Liver (tissue), 3 donors: ENCODE measurements around the gene RBFOX1.

Source experiments
- CTCF ChIP-seq: fragments of 150-350 bp; IDR thresholded peaks from 2 replicates; pipeline ENCODE4 v1.5.1; 2017; ENCODE audit warnings: improper control_type of control experiment, low read depth, low read length; ENCODE audit not compliant: missing input control
- EGR1 ChIP-seq, 2 donors: IDR thresholded peaks; 2 replicates each; pipeline ENCODE4 v1.6.1; 2016 to 2018; ENCODE audit warnings: antibody characterized with exemption in 2 of 2, low read depth in 2 of 2
- FOXA1 ChIP-seq: IDR thresholded peaks from 2 replicates; pipeline ENCODE4 v1.6.1; 2016; ENCODE audit warnings: antibody characterized with exemption
- GABPA ChIP-seq, 2 donors: IDR thresholded peaks in 1 of 2; conservative IDR thresholded peaks in 1 of 2; 2 replicates each; pipeline ENCODE4 v1.6.1; 2016; ENCODE audit warnings: antibody characterized with exemption in 2 of 2, mild to moderate bottlenecking in 1 of 2, moderate library complexity in 1 of 2
- HNF4A ChIP-seq, 2 donors: conservative IDR thresholded peaks; 2 replicates each; pipeline ENCODE4 v1.6.1; 2016; ENCODE audit warnings: antibody characterized with exemption in 2 of 2, mild to moderate bottlenecking in 2 of 2
- JUND ChIP-seq, 2 donors: IDR thresholded peaks; 2 replicates each; pipeline ENCODE4 v1.6.1; 2016; ENCODE audit warnings: antibody characterized with exemption in 2 of 2
- MAX ChIP-seq: IDR thresholded peaks from 2 replicates; pipeline ENCODE4 v1.6.1; 2016; ENCODE audit warnings: antibody characterized with exemption
- RAD21 ChIP-seq, 2 donors: IDR thresholded peaks; 2 replicates each; pipeline ENCODE4 v1.6.1; 2016; ENCODE audit warnings: antibody characterized with exemption in 2 of 2, mild to moderate bottlenecking in 2 of 2
- REST ChIP-seq: IDR thresholded peaks from 2 replicates; pipeline ENCODE4 v1.6.1; 2016; ENCODE audit warnings: antibody characterized with exemption, mild to moderate bottlenecking
- RXRA ChIP-seq, 2 donors: IDR thresholded peaks; 2 replicates each; pipeline ENCODE4 v1.6.1; 2017 to 2018; ENCODE audit warnings: antibody characterized with exemption in 2 of 2, mild to moderate bottlenecking in 1 of 2
- TAF1 ChIP-seq: conservative IDR thresholded peaks from 2 replicates; pipeline ENCODE4 v1.6.1; 2016; ENCODE audit warnings: antibody characterized with exemption, mild to moderate bottlenecking
- YY1 ChIP-seq: IDR thresholded peaks from 2 replicates; pipeline ENCODE4 v1.6.1; 2016; ENCODE audit warnings: antibody characterized with exemption, mild to moderate bottlenecking
- donor health status: healthy.
- donor health status: healthy.

GRCh38 chr16:7338826-7339225 is 6.2 kb downstream of the RBFOX1 start:
- no peak for TF ChIP-seq CTCF
- TF ChIP-seq MAX, result no peak
- no peak for TF ChIP-seq YY1
- TF ChIP-seq RXRA (IDR thresholded peaks at IDR 0.05), result no peak
- no peak for TF ChIP-seq REST
- no peak for TF ChIP-seq TAF1
- no peak for TF ChIP-seq JUND (IDR thresholded peaks at IDR 0.05)
- TF ChIP-seq RAD21 (IDR thresholded peaks at IDR 0.05), result no peak
- TF ChIP-seq GABPA (IDR thresholded peaks at IDR 0.05 in 1 of 2, conservative IDR thresholded peaks at IDR 0.05 in 1 of 2), result no peak
- no peak for TF ChIP-seq HNF4A (conservative IDR thresholded peaks at IDR 0.05)
- TF ChIP-seq EGR1 (IDR thresholded peaks at IDR 0.05; ENCODE audit: low read depth in 2 of 2), result no peak
- TF ChIP-seq FOXA1, result no peak
